B cell (primary cell): Measurements from ENCODE around the gene TAGLN3.

Experiments used
- CTCF ChIP-seq: fragments of 200-600 bp; IDR thresholded peaks from one replicate; pipeline ENCODE4 v1.8.0; 2022; ENCODE audit warnings: antibody characterized with exemption, mild to moderate bottlenecking
- EZH2 ChIP-seq: IDR thresholded peaks from 2 replicates; pipeline ENCODE4 v1.6.1; 2012; ENCODE audit warnings: borderline replicate concordance, low read depth, mild to moderate bottlenecking, moderate library complexity, low read length; ENCODE audit not compliant: insufficient read depth, poor library complexity, severe bottlenecking

GRCh38 chr3:111954228-111954990, 44.3 kb upstream of the TAGLN3 start:
- TF ChIP-seq EZH2 (no peak), CTCF (no peak)
